ENCODE results near the gene SCAMP4.

DNA sequence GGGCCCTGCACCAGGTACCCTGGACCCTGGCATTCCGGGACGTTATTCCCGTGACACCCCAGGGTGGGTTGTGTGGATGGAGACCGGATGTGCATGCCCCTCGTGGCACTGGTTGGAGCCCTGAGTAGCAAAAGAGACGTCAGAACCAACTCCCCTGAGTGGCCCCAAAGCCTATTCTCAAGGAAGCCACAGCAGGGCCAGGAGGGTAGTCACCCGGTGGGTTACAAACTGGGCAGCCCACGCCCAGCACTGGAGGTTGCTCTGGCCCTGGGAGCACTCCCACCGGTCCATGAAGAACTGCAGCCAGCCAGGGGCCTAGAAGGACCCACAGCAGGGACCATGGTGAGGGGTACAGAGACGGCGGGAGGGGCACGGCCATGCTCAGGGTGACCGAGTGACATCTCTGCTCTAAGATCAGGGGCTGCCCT, 49.4 kb upstream of the SCAMP4 start:
- TF ChIP-seq, protein P1, sequence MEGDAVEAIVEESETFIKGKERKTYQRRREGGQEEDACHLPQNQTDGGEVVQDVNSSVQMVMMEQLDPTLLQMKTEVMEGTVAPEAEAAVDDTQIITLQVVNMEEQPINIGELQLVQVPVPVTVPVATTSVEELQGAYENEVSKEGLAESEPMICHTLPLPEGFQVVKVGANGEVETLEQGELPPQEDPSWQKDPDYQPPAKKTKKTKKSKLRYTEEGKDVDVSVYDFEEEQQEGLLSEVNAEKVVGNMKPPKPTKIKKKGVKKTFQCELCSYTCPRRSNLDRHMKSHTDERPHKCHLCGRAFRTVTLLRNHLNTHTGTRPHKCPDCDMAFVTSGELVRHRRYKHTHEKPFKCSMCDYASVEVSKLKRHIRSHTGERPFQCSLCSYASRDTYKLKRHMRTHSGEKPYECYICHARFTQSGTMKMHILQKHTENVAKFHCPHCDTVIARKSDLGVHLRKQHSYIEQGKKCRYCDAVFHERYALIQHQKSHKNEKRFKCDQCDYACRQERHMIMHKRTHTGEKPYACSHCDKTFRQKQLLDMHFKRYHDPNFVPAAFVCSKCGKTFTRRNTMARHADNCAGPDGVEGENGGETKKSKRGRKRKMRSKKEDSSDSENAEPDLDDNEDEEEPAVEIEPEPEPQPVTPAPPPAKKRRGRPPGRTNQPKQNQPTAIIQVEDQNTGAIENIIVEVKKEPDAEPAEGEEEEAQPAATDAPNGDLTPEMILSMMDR (IDR thresholded peaks at IDR 0.05) = no peak
- TF ChIP-seq POLR2A (IDR thresholded peaks at IDR 0.05) = no peak
